ENCODE measurements around the gene OR5K1. TPM values are rescaled to one million over a fixed set of nuclear protein-coding genes. Genes with fewer than 3 reads are reported as not detected.

The OR5K1 gene
- total and polyA plus RNA-seq, 11 donors = not detected

DNA sequence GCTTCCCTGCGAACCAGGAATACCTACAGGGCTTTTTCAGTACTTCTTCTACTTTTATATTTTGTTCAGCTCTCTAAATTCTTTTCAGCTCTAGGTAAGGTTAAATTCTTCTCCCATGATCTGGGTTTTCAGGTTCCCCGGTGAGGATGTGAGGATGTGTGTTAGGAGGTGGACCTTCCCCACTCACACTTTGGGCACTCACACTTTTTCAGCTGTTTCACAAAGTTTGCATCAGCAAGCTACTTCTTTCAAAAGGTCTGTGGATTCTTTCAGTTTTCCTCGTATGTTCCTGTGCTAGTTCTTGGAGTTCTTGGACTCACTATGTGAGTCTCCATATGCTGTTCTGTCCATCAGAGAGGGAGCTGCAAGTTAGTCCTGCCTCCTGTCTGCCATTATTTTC lies 20.6 kb downstream of the OR5K1 start:
- no peak overlapping the region for H3K4me3 ChIP-seq
- H3K27ac ChIP-seq = no peak overlapping the region
- H3K4me1 ChIP-seq = no peaks in the 10 kb centered on the region
- no peak for DNase-seq
- no peak for ATAC-seq
- no peaks in the 10 kb centered on the region for H3K36me3 ChIP-seq
- intact Hi-C loops (cut with DNase I) = no loop called here
- WGBS, 4 donors = 80 to 88% (median 85%) methylated on average over 3 of the region's 3 CpGs
- peaks cover 0 to 57% (median 20%) of the 10 kb centered on the region in 12 donors for H3K9me3 ChIP-seq
- TF ChIP-seq, protein P1, sequence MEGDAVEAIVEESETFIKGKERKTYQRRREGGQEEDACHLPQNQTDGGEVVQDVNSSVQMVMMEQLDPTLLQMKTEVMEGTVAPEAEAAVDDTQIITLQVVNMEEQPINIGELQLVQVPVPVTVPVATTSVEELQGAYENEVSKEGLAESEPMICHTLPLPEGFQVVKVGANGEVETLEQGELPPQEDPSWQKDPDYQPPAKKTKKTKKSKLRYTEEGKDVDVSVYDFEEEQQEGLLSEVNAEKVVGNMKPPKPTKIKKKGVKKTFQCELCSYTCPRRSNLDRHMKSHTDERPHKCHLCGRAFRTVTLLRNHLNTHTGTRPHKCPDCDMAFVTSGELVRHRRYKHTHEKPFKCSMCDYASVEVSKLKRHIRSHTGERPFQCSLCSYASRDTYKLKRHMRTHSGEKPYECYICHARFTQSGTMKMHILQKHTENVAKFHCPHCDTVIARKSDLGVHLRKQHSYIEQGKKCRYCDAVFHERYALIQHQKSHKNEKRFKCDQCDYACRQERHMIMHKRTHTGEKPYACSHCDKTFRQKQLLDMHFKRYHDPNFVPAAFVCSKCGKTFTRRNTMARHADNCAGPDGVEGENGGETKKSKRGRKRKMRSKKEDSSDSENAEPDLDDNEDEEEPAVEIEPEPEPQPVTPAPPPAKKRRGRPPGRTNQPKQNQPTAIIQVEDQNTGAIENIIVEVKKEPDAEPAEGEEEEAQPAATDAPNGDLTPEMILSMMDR (IDR thresholded peaks at IDR 0.05) = no peak
- no peak for TF ChIP-seq POLR2A (IDR thresholded peaks at IDR 0.05)
- H3K27me3 ChIP-seq = no peaks in the 10 kb centered on the region

DNA sequence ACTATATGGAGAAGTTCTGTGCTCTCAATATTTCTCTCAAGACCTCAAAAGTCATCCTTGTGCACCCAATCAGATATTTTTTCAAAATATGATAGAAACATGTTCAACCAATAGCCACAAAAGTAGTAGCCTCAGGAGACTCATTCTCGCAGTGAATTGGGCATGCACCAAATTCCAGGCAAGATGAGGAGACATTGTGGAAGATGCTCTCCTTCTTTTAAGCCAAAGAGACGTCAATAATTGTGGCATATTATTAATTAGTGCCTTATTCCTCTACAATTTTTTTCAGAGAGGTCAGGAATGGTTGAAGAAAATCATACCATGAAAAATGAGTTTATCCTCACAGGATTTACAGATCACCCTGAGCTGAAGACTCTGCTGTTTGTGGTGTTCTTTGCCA lies 34.4 kb downstream of the OR5K1 start, which contains the start of gene OR5K2:
TSS of gene OR5K2 (plus strand) at position 301 of the 400 bp plus-strand sequence. CDS start at position 301, 0 bp downstream.
- no peaks in the 10 kb centered on the region for H3K36me3 ChIP-seq
- H3K9me3 ChIP-seq = no peaks in the 10 kb centered on the region
- H3K27ac ChIP-seq = no peak within 1 kb of the TSS
- no peaks in the 10 kb centered on the region for H3K27me3 ChIP-seq
- DNase-seq (no peak), ATAC-seq (no peak)
- intact Hi-C loops (cut with DNase I) = no loop called here
- 75 to 93% (median 85%) methylated on average over 2 of the region's 2 CpGs for whole genome bisulfite sequencing, 4 donors
- H3K4me3 ChIP-seq = no peak within 1 kb of the TSS
- no peaks in the 10 kb centered on the region for H3K4me1 ChIP-seq
- TF ChIP-seq, protein P1 (IDR thresholded peaks at IDR 0.05) = no peak
- TF ChIP-seq POLR2A (IDR thresholded peaks at IDR 0.05) = no peak

DNA sequence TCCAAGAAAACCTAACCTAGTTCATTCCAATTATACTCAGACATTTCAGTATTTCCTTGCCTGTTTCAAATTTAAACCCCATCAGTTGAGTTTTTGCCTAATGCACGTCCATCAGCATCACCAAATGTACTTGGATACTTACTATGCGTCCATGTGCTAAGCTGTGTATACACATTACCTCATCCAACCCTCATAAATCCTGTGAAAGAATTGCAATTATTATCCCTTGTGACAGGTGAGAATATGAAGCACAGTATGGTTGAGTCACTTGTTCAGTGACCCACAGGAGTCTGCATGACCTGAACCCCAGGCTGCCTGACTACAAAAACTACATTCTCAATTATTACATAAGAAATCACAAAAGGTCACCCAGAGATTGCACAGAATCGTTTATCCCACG lies 37.0 kb downstream of the OR5K1 start:
- H3K4me3 ChIP-seq = no peak overlapping the region
- H3K27ac ChIP-seq = no peak overlapping the region
- H3K9me3 ChIP-seq = no peaks in the 10 kb centered on the region
- no peaks in the 10 kb centered on the region for H3K27me3 ChIP-seq
- ATAC-seq (no peak), DNase-seq (no peak)
- TF ChIP-seq, protein P1 (IDR thresholded peaks at IDR 0.05) = no peak
- no peak for TF ChIP-seq POLR2A (IDR thresholded peaks at IDR 0.05)
- WGBS, 4 donors = 88 to 94% (median 91%) methylated on average over 4 of the region's 4 CpGs
- H3K4me1 ChIP-seq = no peaks in the 10 kb centered on the region
- intact Hi-C loops (cut with DNase I) = no loop called here
- peaks cover 0 to 7% (median 0%) of the 10 kb centered on the region in 9 donors for H3K36me3 ChIP-seq

DNA sequence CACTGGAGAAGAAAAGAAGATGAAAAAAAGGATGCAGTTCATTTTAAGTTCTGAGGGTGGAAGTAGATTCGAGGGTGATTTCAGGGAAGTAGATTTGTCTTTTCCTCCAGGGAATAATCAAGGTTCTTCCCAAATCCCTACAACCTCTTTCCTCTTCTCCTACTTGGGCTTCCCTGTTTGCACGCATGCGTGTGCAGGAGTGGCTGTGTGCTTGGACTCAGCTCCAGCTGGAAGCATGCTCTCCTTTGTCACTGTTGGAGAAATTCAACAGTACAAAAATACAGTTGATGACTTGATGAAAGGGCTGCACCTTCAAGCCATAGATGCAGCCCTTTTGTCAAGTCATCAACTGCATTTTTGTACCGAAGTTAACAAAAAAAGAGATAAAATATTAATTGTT lies 38.3 kb downstream of the OR5K1 start:
- Histone ChIP-seq H3K27ac (no peak overlapping the region), H3K9me3 (no peaks in the 10 kb centered on the region), H3K36me3 (peaks cover 0 to 7% (median 0%) of the 10 kb centered on the region in 9 donors), H3K27me3 (no peaks in the 10 kb centered on the region), H3K4me3 (no peak overlapping the region), H3K4me1 (no peaks in the 10 kb centered on the region)
- TF ChIP-seq POLR2A (IDR thresholded peaks at IDR 0.05) = no peak
- TF ChIP-seq, protein P1 (IDR thresholded peaks at IDR 0.05) = no peak
- no peak for DNase-seq
- intact Hi-C loops (cut with DNase I) = no loop called here
- WGBS, 4 donors = 66 to 76% (median 70%) methylated on average over 4 of the region's 4 CpGs
- ATAC-seq = no peak

All from heart left ventricle (tissue), 16 donors.